Right forelimb (tissue), 1 donor: ENCODE results near the gene MIOX.

ENCODE experiments used
- DNase-seq: peaks from one replicate; pipeline ENCODE4 v3.0.0-alpha.2; 2018

Gene MIOX

GRCh38 chr22:50486561-50487289 is at the start of gene MIOX:
TSS of gene MIOX (plus strand) at chr22:50486859. CDS start at chr22:50486898, 39 bp downstream.
- DNase-seq = no peak

- DNase-seq = no peak
Observed at GRCh38 chr22:50437511-50438304, 49.0 kb upstream of the MIOX start.

- no peak for DNase-seq
Observed at GRCh38 chr22:50438305-50439275, 48.1 kb upstream of the MIOX start.

- DNase-seq = no peak
Observed at GRCh38 chr22:50439314-50439870, 47.3 kb upstream of the MIOX start.

- DNase-seq = no peak
Observed at GRCh38 chr22:50439871-50440331, 46.8 kb upstream of the MIOX start.

- no peak for DNase-seq
Observed at GRCh38 chr22:50440544-50441249, 46.0 kb upstream of the MIOX start.

GRCh38 chr22:50441428-50441993 is 45.1 kb upstream of the MIOX start:
- DNase-seq = no peak

- no peak for DNase-seq
Observed at GRCh38 chr22:50443197-50443596, 43.5 kb upstream of the MIOX start.

GRCh38 chr22:50443801-50444625 is 42.6 kb upstream of the MIOX start:
- no peak for DNase-seq

GRCh38 chr22:50444663-50445062 is 42.0 kb upstream of the MIOX start:
- DNase-seq = no peak

- DNase-seq = no peak
Observed at GRCh38 chr22:50445071-50445879, 41.4 kb upstream of the MIOX start.

- no peak for DNase-seq
Observed at GRCh38 chr22:50445880-50446707, 40.6 kb upstream of the MIOX start.

- DNase-seq = no peak
Observed at GRCh38 chr22:50446708-50447575, 39.7 kb upstream of the MIOX start.

- no peak for DNase-seq
Observed at GRCh38 chr22:50447576-50448551, 38.8 kb upstream of the MIOX start.

- DNase-seq = no peak
Observed at GRCh38 chr22:50452649-50453048, 34.0 kb upstream of the MIOX start.

GRCh38 chr22:50454556-50455075 is 32.0 kb upstream of the MIOX start:
- no peak for DNase-seq
